GM18873 (cell line): ENCODE data around the gene CA12.

Experiments used
- ATAC-seq: cut with Tn5 transposase; IDR thresholded peaks from one replicate; pipeline ENCODE4 v1.9.1; 2021; ENCODE audit warnings: mild to moderate bottlenecking, moderate library complexity, moderate number of reproducible peaks; ENCODE audit not compliant: unreplicated experiment, low FRiP score

The CA12 gene

DNA sequence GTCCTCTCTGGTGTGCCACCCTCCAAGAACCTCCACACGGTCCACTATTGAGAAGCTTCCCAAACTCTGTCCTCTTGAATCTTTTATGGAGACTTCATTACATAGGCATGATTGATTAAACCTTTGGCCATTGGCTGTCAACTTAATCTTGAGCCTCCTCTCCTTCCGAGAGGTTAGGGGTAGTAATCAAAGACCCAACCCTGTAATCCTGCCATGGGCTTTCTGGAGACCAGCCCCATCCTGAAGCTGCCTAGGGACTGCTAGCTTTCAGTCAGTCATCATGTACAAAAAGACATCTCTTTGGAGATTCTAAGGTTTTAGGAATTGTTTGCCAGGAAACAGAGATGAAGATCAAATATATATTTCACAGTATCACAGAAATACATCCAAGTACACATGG is 67.2 kb downstream of the CA12 start:
- no peak for ATAC-seq

DNA sequence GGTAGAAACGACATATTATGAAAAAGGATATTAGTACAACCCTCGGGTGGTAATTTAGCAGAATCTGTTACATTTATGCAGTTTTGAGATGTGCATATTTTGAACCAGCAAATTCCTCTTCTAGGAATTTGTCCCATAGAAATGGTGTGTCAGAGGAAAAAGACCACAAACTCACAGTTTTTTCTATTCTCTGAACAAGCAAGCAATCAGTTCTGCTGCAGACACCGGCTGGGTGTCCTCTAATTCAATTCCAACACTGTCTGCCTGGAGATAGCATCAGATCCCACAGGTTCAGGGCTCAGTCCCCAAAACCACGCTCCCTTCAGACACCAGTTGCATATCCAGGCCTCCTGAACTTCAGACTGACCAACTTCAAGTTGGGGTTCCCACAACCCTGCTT is 67.8 kb downstream of the CA12 start:
- no peak for ATAC-seq

DNA sequence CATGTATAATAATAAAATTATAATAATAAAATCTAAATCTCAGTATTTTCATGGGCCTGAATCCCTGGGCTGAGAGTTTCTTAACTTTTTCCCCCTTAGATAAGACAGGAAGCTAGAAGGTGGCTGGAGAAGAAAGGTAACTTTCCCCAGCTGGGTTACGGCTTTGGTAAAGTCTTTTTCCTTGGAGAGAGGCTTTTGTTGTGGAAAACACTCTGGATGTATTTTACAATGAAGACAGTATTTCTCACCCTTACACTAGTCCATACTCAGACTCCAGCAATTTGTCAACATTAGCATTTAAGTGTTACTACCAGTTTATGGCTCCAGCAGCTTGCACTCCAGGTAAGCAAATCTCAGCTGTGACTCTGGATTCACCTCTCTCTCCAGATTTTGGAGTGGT is 69.4 kb downstream of the CA12 start:
- ATAC-seq, result no peak

DNA sequence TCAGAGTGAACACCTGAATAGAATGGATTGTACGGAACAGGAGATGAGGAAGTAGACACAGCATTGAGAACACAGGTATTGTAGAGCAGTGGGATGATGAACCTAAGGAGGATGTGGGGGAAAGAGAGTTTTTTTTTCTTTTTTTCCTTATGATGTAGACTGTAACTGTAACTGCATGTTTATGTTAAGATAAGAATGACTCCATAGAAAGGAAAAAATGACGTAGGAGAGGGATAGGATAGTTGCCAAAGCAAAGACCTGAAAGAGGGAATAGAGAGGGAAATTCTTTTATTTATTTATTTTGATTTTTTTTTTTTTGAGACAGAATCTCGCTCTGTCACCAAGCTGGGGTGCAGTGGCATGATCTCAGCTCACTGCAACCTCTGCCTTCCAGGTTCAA is 71.0 kb downstream of the CA12 start:
- no peak for ATAC-seq

DNA sequence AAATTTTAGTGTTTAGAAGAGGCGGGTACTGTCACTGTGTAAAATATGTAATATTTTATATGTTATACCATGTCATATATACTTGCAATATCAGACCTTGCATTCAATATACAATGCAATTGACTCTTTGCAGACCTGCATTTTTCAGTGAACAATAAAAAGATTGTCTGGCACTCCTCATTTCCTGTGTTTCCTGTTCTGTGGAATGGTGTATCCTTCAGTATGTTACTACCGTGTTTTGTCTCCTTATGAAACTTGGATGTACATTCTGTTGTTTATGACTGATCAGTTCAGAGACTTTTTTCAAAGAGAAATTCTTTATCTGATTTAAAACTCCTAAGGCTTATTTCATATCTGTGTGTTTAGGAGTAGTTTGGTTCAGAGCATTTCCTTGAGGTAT is 72.7 kb downstream of the CA12 start:
- ATAC-seq, result no peak

DNA sequence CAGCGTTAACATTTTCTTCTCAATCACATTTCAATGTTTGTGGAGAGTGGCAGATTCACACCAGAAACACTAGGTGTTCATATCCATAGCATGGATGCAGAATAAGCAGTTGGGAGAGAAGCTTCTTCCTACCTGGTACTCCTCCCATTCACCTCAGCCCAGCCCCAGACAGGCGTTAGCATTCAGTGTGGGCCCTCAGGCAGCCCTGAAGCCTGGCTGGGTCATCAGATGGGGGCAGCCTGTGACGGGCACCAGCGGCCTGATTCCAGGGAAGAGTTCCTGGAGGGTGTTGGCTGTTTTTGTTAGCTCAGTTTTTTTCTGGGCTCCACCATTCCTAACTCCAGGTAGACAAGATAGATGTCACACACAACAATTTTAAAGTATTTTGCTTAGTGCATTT is 73.2 kb downstream of the CA12 start:
- ATAC-seq, result no peak

DNA sequence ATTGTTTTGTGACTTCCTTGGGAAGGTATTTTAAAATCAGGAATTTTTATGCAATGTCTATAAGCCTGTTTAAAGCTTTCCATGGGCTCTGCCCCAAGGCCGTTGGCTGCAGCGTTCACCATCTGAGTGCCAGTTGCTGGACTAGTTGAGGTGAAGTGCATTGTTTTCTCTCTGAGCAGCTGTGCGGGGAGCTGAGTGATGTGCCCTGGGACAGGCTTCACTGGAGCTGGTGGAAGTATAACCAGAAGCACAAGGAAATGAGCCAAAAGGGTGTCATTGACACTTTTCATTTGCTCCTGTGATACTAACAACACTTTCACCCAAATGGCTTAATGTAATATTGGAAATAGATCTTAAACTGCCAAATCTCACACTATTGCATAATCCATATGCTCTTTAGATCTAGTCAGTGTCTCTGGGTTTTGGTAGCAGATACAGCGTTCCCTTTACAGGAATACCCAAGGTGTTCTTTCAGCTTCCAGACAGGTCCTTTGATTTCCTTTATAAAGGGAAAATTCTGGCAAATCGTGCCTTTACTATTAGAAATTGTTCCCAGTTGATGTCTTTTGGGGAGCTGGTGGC is 75.1 kb downstream of the CA12 start:
- ATAC-seq, result no peak

DNA sequence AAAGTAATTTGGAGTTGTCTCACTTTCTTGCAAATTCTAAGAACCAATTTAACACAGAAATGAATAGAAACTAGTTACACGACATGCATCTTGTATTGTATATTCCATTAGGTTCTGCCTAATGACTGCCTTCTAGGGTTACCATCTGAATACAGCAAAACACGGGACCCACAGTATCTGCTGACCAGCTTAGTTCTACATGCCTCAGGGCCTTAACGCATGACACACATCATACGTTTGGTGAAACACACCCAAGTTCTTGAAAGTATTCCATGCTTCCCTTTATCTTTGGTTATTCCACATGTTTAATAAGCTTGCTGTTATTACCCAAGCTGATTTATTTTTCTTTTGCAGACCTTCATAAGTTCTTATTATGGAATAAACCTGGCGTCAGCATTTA is 76.4 kb downstream of the CA12 start:
- ATAC-seq, result no peak

DNA sequence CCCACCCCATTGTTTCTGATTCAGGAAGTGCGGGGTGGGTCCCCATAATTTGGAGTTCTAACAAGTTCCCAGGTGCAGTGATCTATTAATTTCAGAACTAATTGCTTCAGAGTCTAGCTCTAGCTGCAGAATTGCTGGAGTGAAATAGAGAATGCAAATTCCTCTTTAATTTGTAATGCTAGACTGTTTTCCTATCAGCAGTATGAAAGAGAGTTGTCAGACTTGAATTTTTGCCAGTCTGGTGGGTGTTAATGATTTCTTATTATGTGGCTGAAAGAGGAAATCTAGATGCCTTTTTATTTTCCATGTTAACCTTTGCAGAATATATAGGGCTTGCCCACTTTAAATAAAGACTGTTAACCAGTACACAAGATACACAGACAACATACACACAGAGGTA is 80.6 kb downstream of the CA12 start:
- ATAC-seq, result no peak

DNA sequence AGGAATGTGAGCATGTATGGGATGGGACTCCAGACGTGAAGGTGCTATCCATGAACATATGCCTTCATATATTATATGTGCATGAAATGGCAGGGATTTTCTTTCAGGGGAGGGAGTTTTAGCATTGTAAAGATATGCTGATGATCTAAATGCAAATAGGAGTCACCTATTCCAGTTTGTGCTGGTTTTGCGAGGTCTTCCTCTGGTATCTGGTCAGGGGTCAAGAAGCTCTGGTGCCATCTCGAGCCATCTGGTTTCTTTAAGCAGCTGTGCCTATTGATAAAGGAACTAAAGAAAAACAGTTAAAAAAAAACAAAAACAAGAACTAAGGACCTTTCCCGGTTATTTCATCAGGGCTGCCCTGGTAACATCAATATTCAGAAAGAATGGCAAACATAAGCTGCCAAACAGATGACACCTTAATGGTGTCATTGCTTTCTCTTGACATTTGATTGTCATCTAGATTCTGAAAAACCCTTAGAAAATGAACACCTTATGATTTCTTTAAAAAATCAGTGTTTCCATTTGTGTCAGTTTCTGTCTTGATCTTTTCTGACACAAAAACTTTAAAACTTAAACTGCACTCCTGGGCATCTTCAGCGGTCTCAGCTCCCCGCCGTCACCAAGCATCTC is 81.6 kb downstream of the CA12 start:
- ATAC-seq, result no peak

DNA sequence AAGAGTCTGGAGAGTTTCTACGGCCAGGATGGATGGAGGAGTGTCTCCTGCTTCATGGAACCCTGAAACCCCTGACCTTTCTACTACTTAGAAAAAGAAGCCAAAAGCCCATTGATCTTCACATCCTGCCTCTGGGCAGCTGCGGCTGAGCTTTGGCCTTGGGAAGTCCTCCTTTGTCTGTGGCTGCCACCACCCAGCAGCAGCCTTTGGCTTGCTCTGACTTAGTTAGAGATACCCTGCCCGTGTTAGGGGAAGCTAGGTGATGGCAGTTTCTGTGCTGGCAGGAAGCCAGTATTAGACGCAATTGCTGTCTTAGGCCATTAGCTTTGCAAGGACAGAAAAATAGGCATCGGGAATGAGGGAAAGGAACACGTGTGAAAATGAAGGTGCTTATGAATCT is 85.5 kb downstream of the CA12 start:
- ATAC-seq, result no peak

DNA sequence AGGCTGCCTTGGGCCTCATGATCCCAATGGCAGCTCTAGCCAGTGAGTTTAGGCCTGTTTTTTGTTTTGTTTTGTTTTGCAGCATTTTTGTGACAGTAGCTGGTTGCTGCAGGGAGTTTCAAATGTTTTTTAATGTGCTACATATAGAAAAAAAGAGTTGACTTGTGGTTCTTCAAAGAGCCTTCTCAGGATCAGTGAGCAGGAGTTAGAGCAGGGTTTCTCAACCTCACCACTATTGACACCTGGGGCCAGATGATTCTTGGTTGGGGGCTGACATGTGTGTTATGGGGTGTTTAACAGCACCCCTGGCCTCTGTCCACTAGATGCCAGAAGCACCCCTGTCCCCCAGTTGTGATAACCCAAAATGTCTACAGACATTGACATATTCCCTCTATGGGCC is 86.3 kb downstream of the CA12 start:
- no peak for ATAC-seq

DNA sequence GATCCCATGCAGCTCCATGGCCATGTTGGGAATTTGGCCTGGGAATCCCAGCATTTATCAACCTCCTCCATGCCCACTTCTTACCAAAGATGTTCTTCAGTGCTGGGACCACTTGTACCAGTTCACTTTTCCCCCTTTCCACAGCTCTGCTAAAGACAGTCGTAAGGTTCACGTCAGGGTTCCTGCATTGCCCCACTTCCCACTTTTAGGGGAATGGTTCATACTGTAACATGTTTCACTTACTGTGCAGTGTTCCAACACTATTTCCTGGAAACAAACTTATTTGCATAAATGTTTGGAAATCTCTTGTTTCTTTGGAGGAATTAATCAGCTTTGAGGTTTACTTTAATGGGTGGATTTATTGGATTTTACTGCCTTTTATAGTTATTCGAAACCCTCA is 87.3 kb downstream of the CA12 start:
- ATAC-seq, result no peak

DNA sequence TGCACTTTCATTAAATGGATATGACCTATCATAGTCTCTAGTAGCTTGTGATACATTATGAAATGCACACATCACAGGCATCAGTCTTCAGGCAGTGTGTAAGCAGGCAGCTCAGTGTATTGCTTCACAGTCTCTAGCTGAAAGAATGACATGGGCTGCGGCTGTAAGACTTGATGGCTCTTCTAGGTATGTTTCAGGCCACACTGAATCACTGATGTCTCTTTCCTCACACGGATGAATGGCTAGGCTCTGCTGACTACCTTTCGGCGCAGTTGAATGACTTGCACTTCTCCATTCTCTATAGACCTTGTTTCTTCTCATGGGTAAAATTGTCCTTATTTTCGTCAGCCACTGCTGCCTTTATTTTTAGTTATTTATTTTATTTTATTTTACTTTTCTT is 88.9 kb downstream of the CA12 start:
- ATAC-seq, result no peak

DNA sequence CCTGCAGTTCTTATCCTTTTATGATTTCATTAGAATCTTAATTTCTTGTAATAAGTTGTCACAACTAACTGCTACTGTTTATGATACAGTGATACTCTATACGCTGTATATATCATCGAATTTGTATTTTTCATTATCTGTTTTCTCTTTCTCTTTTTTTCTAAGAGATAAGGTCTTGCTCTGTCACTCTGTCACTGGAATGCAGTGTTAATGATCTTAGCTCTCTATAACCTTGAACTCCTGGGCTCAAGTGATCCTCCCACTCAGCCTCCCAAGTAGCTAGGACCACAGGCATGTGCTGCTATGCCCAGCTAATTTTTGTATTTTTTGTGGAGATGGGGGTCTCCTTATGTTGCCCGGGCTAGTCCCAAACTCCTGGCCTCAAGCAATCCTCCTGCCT is 89.4 kb downstream of the CA12 start:
- ATAC-seq, result no peak

DNA sequence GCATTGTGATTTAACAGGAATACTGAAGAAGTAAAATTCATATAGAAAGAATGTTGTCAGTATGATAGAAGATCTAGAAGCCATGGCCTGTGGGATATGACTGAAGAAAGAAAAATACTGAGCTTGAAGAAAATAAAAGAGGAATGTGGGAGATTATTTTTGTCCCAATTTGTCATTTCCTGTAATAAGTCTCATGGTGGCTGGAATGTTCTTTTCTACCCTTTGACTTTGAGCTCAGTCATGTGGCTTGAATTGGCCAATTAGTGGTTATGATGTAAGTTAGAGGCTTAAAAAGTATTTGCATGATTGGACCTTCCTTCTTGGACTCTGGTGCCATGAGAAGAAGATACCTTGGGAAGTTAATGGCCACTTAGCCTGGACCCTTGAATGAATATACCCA is 90.1 kb downstream of the CA12 start:
- no peak for ATAC-seq

DNA sequence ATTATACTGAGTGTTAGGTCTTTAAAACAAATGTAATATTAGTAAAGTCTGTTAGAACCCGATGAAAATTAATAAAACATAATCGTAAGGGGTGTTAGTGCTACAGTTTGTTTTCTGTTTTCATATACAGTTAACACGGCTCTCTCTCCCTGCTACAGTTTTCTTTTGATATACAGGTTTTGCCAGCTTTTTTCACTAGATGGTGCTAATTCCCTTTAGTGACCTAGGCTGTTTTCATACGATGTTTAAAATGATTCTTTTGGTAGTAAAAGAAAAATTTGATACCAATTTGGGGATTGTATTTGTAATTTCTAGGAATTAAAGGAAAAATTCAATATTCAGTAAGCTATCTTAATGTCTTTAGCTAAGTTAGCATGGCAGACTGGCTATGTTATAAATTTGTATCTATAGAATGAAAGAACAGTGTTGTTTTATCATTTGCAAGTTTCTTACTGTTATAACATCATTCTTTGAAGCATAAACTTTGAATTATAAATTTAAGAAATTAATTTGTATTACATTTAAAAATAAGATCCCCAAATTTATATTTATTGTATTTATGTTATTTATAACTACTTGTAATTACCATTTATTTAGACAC is 92.8 kb downstream of the CA12 start:
- no peak for ATAC-seq

DNA sequence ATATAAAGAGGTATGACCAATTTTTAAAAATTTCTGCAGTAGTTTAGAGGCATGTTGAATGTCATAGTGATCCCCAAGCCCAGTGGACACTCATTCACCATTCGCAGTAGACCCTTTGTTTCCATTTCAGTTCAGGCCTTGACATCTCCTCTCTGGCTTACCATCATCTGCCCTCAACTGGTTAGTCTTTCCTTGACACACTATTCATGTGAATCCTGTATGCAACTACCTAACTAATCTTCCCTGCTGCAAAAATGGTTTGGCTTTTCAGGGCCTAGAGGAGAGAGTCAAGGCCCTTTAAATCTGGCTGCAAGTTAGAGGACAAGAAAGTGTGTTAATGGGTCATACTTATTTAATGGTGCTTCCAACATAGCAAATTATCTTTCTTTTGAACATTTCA is 93.3 kb downstream of the CA12 start:
- ATAC-seq, result no peak

DNA sequence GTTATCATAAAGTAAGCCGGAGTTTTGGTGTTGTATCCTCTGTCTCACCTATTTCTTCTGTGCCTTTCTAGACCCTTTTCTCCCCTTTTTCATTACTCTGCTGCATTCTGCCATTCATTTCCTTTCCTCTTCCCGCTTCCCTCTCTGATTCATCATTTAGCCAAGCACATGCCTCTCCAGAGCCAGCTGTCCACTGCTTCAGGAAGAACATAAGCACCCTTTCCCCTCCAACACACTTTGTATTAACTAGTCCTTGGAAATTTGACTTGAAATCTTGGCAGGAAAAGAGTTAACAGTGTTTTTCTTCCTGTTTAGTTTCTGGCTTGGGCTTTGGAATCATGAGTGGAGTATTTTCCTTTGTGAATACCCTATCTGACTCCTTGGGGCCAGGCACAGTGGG is 94.5 kb downstream of the CA12 start:
- no peak for ATAC-seq

DNA sequence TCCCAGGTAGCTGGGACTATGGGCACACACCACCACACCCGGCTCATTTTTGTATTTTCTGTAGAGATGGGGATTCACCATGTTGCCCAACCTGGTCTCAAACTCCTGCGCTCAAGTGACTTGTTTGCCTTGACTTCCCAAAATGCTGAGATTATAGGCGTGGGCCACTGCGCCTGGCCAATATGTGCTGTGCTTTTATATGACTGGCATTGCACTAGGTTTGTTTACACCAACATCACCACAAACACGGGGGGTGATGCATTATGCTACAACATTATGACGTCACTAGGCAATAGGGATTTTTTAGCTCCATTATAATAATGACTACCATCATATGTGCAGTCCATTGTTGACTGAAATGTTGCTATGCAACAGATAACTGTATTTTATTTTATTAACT is 97.3 kb downstream of the CA12 start:
- no peak for ATAC-seq

DNA sequence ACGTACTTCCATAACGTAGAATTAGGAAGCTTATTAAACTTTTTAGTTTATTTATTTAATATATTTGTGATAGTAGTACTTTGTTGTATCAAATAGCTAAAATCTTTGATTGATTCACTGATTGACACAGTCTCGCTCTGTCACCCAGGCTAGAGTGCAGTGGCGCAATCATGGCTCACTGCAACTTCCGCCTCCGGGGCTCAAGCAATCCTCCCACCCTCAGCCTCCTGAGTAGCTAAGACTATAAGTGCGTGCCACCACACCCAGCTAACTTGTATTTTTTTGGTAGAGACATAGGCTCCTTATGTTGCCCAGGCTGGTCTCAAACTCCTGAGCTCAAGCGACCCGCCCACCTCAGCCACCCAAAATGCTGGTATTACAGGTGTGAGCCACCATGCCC is 98.5 kb downstream of the CA12 start:
- no peak for ATAC-seq

DNA sequence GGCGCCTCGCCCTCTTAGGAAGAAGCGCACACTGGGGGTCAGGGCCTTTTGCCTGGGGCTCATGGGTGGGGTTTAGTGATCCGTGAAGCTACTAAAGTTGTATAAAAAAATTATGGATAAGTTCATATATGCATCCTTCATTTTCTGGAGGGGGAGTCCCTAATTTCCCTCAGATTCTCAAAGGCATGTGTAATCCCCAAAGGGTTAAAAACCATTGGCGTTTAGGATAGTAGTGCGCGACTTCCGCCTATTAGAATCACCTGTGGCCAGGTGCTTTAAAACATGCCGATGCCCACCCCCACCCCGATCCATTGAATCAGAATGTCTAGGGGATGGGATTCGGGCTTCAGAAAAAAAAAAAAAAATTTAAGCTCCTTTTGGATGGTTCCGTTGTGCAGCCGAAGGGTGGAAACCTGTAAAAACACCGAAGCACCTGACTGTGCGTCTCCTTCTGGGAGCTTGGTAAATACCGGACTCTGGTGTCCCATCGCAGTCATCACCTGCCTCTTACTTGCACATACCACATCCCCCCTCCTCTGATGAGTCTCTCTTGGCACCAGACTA is 103.7 kb downstream of the CA12 start:
- ATAC-seq, result no peak
